GM18520 (cell line): Measurements from ENCODE around the gene GPRC5B.

Source experiments
- ATAC-seq: cut with Tn5 transposase; IDR thresholded peaks from one replicate; pipeline ENCODE4 v1.9.1; 2021; ENCODE audit not compliant: unreplicated experiment

Gene GPRC5B

DNA sequence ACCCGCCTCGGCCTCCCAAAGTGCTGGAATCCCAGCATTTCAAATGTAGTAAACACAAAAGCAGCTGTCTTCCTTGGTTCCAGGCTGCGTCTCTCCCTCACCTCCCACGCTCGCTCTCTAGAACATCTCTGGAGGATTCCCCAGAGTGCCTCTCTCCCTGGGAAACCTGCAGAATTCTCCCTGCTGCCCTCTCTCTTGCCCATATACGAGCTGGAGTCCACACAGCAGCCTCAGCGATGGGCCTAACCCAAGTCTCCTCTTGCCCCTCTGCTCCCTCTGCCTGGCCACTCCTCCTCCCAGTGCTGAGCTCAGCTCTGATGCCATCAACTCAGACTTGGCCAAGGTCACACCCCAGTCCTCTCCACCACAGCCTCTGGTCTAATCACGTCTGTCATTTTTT lies 10.6 kb downstream of the GPRC5B start:
- ATAC-seq = no peak

DNA sequence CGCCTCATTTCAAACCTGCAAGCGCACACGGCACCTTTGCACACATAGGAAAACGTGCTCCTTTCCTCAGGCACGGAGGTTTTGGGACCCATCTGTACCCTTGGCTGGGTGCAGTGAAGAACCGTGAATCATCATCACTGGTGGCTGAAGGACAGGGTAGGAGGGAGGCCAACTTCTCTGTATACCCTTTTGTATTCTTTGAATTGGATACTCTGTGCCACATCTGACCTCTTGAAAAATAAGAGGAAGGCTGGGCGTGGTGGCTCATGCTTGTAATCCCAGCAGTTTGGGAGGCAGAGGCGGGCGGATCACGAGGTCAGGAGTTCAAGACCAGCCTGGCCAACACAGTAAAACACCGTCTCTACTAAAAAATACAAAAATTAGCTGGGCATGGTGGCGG lies 11.7 kb downstream of the GPRC5B start:
- ATAC-seq = no peak

DNA sequence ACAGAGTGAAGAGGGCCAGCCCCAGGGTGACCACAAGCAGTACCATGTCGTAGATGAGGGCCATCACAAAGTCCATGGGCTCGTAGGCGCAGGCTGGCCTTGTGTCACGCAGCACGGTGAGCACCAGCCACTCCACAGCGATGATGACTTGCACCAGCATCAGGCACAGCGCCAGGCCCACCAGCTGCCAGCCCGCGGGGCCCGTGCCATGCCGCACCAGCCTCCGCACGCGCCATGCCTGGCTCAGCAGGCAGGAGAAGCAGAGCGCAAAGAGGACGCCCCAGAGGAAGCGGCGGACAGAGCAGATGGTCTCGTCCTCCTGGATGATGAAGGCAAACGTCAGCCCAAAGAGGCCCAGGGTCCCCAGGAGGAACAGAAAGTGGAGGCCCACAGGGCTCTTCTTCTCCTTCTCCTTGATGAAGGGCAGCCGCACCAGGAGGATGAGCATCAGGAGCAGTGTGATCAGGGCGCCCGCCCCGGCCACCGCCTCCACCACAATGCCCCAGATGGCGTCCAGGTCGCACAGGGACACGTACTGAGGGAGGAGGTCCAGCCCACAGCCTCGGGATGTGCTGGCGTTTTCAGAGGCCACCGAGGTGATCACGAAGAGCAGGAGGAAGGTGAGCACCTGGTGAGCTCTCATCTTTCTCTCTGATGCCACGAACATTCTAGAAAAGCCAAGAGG lies 12.3 kb downstream of the GPRC5B start:
- ATAC-seq = no peak

DNA sequence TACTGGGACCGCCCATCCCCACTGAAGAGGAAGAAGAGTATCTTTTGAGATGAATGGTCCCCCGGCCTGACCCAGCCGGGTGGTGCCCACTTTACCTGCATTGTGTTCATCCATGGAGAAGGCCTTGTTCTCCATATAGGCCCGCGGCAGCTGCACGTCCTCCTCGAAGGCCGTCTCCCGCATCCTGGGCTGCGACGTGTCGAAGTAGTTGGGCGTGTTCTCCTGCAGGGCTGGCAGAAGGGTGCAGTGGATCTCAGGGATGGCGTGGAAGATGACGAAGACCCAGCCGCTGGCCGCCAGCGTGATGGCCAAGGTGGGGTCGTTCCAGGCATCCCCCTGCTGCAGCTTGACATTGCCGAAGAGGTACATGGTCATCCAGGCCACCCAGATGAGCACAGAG lies 12.9 kb downstream of the GPRC5B start:
- ATAC-seq = no peak

DNA sequence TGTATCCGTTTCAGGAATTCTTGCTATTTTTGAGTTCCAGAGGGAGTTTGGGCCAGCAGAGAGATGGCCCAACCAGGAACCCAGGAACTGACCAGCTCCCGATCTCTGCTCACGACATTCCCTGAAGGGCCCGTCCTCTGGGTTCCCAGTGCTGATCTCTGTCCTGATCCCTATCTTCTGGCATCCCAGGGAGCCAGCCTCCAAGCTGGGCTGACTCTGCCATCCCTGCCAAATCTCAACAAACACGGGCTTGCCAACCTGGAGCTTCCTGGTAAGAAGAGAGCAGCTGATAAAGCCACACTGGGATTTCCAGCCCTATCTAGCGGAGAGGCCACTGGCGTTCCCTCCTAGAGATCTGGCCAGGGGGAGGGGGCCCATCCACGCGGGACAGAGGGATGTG lies 16.2 kb downstream of the GPRC5B start:
- ATAC-seq = no peak

DNA sequence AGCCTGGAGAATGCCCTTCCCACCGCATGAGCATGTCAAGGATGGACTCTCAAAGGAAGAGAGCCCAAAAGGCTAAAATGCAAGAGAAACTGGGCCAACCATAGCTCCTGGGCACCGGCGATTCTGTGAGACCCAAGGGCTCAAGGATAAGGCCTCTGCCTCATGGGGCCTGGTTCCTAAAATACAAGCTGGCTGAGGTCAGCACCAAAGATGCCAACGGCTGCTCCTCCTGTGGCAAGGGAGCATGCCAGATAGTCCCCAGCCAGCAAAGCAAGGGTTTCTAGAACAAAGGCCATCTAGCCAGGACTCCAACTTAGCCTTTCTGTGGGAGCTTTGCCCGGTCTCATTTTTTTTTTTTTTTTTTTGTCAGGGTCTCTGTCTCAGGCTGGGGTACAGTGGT lies 20.1 kb downstream of the GPRC5B start:
- no peak for ATAC-seq

DNA sequence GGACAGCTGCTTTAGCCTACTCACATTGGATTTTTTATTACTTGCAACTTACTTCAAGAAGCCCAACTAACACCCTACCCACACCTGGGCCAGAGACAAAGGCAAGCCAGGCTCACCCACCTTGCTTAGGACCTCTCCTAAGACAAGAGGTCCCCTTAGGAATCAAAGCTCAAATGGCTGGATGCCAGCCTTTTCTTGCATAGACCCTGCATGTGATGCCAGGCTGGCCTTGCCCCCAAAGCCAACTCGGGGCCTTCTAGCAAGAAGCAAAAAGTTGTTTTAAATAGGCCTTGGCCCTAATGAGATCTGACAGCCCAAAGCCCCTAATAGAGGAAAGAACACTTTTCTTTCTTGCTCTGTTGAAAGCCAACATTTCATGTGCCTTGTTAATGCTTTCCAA lies 20.7 kb downstream of the GPRC5B start:
- no peak for ATAC-seq

DNA sequence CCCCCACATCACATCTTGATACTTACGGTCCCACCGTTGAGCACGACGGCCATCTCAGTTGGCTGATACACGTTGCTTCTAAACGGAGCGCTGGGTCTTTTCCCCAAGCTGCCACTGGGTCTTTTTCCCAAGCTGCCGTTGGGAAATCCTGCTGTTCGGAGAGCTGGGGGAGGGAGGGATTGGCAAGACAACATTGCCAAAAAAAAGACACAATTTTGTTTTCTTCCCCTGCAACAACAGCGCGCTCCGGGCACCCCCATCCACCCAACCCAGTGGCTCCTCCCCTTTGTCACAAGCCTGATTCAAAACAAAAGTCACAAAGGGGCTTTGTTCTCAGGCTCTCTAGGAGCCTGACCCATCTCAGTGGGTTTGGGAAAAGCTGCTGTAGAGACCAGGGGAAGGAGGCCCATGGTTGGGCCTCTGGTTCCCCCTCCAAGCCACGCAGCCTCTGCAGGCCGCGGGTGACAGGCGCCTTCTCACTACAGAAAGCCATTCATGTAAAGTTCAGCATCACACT lies 22.8 kb downstream of the GPRC5B start:
- ATAC-seq = no peak

DNA sequence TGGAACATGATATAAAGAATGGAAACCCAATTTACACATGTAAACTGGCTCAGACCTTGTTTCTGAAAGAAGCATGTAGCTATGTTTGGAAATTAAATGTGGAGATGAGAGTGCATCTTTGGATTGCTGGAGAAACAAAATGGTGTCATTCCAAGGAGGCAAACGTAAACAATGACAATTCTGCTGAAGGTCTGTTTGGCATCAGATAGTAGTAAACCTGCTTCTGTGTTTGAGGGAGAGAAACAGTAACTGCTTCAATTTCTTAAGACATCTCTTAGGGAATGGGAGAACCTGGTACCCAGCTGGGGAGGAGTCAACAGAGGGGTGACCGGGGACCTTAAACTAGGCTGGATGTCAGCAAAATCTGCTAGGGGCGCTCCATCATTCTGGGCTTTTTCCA lies 23.5 kb downstream of the GPRC5B start:
- no peak for ATAC-seq

DNA sequence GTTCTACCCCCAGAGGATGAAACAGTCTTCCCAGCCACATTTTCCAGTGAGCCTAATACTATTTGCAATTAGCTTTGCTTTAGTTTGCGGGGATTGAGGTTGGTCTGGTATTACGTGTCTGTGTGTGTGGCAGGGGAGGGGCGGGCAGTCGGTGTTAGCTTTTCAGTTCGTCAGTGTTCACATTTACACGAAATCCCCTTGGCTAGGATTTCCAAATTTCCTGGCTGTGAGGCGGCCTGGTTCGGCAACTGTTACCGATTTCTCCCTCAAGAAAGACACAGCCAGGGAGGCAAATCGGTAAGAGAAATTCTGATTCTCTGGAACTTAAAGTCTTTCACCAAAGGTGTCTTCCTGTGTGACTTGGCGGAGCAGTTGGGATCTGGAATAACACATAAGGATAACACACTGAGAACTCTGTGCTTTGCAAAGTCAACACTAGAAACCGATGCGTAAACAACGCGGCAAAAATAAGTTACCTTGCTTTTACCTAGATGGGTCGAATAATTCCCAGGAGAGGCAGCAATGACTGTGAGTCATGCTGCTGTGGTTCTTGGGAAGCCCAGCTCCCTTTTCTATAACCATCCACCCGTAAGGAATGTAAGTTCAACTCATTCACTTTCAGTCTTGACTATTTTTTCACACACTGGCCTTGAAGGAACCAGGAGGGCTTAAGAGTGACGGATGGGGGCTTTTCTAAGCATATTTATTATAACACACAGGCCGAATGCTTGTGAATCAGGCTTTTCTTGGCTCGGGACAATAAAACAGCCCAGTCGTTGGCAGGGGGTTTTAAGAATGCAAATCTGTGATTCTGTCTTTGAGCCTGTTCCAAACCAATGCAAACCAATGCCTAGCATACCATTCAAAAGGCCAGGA lies 24.2 kb downstream of the GPRC5B start:
- ATAC-seq = no peak

DNA sequence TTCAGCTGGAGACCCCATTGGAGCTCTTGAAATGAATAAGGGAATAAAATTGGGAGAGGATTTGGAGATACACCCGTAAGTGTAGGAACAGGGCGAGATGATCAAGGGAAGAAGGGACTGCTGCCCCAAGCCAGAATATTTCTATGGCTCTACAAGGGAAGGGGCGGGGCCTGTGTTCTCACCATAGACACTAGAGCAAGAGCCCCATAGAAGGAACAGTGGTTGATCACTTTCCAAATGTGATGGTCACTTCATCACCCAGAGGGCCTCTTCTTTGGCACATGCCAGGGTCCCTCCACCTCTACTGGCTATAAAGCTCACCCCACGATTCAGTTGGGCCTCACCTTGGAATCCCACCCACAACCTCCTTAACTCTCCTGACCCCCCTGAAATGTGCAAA lies 25.0 kb downstream of the GPRC5B start:
- ATAC-seq = no peak

DNA sequence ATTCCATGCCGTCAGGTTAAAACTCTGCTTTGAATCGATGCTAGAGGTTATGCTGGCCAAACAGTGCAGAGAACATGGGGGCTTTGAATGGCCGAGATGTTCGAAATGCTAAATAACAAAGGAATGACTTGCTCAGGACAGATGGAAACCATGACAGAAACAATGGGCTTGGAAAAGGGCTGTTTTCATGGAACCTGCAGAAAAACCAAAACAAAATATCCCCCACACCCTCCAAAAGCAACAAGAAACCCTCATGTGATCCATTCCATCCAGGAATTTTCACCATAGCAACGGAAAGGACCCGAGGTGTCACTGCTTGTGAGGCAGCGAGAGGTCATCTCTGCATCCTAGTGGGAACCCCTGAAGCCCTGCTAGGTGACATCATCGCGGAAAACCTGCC lies 25.5 kb downstream of the GPRC5B start:
- no peak for ATAC-seq

DNA sequence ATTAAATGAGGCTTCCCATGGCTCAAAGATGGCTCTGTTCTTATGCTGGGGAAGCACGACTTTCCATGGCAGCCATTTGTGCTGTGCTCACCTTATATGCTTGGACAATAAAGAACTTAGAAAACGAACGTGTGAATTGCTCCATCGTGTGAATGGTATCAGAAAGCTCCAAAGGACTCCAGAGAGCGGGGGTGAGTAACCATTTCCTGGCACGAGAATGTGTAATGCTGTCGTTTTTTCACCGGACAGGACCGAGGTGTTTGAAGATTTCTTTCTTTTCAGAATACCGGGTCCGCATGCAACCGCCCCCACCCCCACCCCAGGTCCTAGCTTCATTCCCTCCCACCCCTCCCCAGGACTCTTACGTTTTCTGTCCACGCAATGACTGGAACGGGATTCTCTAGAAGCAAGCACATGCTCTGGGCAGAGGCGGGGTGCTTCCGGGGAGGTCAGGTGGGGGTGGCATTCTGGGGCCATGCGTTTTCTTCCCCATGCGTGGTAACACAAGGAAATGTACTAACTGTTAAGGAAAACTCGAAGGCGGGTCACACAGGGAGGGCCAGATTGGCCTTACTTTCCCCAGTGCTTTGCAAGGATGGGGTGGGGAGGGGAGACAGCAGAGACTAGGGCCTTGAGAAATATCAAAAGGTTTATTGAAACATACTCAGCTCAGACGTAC lies 26.2 kb downstream of the GPRC5B start:
- ATAC-seq = no peak

DNA sequence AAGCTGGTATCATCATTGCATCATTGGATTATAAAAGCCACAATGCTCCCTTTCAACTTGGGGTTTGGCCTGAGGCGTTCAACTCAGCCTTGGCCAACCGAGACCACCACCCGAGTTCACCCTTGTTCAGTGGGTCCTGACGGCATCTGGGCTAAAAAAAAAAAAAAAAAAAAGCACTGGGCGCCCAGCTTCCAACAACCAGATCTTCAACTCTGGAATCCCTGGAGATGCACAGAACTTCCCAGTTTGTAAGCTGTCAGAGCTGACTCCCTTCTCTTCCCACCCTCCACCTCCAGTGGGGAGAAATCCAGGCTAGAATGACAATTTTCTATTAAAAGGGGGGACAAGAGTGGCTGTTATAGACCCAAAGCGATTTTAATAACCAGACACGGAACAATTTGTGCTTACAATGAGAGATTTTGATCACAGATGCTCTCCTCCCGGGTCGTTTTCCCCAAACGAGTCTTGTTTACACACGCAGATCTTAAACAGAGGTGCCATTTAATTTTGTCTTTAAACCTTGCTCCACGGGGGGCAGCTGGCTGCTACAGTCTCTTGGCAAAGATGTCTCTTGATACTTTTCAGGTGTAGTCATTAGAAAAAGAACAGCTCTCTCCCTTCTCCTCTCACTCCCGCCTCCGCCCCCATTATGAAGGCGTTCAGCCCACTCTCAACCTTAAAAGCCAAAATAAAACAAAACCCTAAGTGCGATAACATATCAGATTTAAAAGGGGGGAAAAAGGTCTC lies 26.9 kb downstream of the GPRC5B start:
- no peak for ATAC-seq

DNA sequence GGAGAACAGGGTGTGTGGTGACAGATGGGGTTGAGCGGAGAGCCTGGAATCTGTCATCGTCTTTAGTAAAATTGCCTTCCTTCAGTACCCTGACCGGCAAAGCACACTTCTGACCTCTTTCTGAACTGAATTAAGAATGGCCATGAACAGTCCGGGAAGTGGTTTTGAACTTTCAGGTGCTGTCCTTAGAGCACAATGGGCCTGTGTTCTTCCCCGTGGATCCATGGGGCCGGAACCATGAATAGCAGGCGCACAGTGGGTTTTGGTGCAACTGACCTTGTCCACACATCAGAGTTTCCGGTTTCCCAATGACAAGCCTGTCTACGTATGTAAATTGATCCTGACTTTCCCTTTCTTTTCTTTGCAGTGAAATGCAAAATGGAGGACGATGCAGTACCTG lies 28.5 kb downstream of the GPRC5B start:
- no peak for ATAC-seq

DNA sequence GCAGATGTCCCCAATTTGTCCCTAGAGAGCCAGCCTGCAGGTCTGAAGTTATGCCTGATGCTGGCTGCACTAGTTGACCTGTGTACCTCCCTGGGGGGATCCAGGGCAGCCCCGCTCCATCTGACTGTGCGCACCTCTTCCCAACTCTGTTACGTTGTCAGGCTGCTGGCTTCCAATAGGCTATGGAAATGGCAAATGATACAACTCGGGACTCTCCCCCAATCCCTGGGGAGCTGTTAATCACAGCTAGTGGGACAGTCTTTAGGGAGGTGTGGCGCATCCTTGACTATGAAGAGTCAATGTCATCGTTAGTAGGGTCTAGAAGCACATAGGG lies 30.1 kb downstream of the GPRC5B start:
- ATAC-seq = no peak

DNA sequence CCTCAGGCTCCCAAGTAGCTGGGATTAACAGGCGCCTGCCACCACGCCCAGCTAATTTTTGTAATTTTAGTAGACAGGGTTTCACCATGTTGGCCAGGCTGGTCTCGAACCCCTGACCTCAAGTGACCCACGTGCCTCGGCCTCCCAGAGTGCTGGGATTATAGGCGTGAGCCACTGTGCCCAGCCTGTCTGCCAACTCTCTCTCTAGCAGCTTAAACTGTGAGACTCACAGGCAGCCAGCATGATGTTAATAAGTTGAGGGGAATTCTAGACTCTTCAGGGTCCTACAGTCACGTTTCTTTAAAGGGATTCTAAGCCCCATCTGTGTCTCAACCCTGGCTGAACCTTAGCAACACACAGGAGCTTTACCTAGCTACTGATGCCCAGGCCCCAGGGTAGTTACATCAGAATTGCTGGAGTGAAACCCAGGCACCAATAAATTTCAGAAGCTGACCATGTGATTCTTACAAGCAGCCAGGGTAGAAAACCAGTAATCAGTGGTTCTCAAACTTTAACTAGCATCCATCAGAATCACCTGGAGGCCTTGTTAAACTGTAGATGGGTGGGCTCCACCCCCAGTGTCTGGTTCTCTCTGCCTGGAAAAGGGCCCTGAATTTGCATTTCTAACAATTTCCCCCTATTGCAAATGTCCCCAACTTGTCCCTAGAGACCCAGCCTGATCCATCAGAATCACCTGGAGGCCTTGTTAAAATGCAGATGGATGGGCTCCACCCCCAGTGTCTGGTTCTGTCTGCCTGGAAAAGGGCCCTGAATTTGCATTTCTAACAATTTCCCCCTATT lies 30.7 kb downstream of the GPRC5B start:
- ATAC-seq = no peak

DNA sequence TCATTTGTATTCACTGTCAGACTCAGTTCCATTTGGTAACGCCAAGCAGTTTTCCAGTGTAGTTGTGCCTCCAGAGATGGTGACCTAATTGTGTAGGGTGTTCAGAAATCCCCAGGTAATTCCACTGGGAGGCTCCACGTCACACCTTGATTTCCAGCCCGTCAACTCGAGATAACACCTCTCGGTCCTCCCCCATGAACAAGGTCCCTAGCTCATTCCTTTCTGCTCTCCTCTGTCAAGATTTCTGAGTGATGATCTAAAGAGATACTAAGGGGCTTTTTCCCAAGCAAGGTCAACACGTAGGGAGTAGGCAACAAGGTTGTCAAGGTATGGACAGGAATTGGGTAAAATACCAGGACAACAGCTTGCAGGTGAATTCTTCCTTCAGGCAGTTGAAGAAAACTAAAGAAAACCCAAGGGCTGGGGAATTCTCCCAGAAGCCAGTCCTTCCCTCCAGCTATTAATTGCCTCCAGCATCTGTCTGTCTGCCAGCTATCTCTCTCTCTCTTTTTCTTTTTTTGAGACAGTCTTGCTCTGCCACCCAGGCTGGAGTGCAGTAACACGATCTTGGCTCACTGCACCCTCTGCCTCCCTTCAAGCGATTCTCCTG lies 31.4 kb downstream of the GPRC5B start:
- no peak for ATAC-seq

DNA sequence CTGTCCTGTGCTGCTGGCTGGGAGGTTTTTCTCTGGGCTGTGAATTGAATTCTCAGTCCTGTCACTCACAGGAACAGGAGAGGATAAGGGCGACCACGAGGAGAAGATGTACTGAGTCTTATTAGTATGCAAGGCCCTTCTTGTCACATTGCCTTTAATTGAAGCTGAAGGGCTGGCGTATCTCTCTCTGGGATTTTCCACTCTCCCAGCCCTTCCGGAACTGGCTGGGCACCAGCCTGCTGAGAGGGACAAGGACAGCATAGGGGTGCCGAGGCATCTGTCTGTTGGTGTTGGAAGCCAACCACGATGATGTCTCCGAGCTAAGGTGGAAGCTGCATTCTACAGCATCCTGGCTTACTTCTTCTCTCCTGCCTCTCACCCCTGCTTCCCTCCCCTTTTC lies 33.2 kb downstream of the GPRC5B start:
- ATAC-seq = no peak
